K562 (cell line): ENCODE measurements around the gene ZNF862. TPM values are rescaled to one million over a fixed set of nuclear protein-coding genes. Genes with fewer than 3 reads are reported as not detected.

Experiments
- ATF7 ChIP-seq: fragments of 450-650 bp; IDR thresholded peaks from 2 replicates; pipeline ENCODE4 v1.7.1; 2014; ENCODE audit warnings: mild to moderate bottlenecking, moderate library complexity
- BCL6 ChIP-seq: fragments of 250-450 bp; sonication (Bioruptor Pico); IDR thresholded peaks from 2 replicates; pipeline ENCODE4 v1.4.0; 2020
- CHD1 ChIP-seq: fragments of 200-600 bp; sonication (generic); IDR thresholded peaks from one replicate; pipeline ENCODE4 v1.6.1; 2012; ENCODE audit warnings: mild to moderate bottlenecking, moderate library complexity, low read length, inconsistent platforms
- FOXK1 ChIP-seq: sonication (generic); formaldehyde crosslinking; IDR thresholded peaks from 2 replicates; pipeline ENCODE4 v1.8.0; 2022; ENCODE audit warnings: missing genetic modification reagents, mild to moderate bottlenecking, borderline replicate concordance
- GABPB1 ChIP-seq: sonication (generic); formaldehyde crosslinking; IDR thresholded peaks from 2 replicates; pipeline ENCODE4 v1.8.0; 2022; ENCODE audit warnings: mild to moderate bottlenecking, missing genetic modification reagents
- KDM4B ChIP-seq, 2 experiments: fragments of 450-650 bp in 1 of 2; sonication (generic) in 1 of 2; IDR thresholded peaks; 2 replicates each; pipeline ENCODE4 v1.6.1; 2016 to 2017; ENCODE audit warnings: borderline replicate concordance in 2 of 2, antibody characterized with exemption in 1 of 2, low read depth in 1 of 2, mild to moderate bottlenecking in 1 of 2
- MED1 ChIP-seq: sonication (generic); formaldehyde crosslinking; IDR thresholded peaks from 2 replicates; pipeline ENCODE4 v1.8.1; 2023; ENCODE audit warnings: missing genetic modification reagents, borderline replicate concordance
- TAF15 ChIP-seq: fragments of 200-400 bp; formaldehyde crosslinking; IDR thresholded peaks from 2 replicates; pipeline ENCODE4 v1.6.1; 2017; ENCODE audit warnings: mild to moderate bottlenecking, low read depth, low read length, moderate library complexity
- XRCC4 ChIP-seq: IDR thresholded peaks from one replicate; pipeline ENCODE4 v1.6.1; 2011; ENCODE audit not compliant: insufficient read depth, insufficient read length; ENCODE audit errors: extremely low read depth
- ZKSCAN1 ChIP-seq: fragments of 150-350 bp; IDR thresholded peaks from 2 replicates; pipeline ENCODE4 v1.6.1; 2016; ENCODE audit warnings: low read depth, low read length
- ZNF124 ChIP-seq: sonication (generic); formaldehyde crosslinking; IDR thresholded peaks from 2 replicates; pipeline ENCODE4 v1.8.1; 2022; ENCODE audit warnings: missing genetic modification reagents
- ZNF41 ChIP-seq: fragments of 250-450 bp; sonication (Bioruptor Pico); conservative IDR thresholded peaks from 2 replicates; pipeline ENCODE4 v1.4.0; 2020; ENCODE audit warnings: mild to moderate bottlenecking
- polyA plus RNA-seq, 8 experiments: library from polyadenylated mRNA; depleted of rRNA in 4 of 8; stranded (reverse) in 5 of 8; unstranded in 3 of 8; fragments of >200 nt; fragmentation: Nextera tagmentation in 2 of 8; fragmentation: Illumina TruSeq in 1 of 8; extraction: Ambion mirVana in 2 of 8; extraction: Trizol in 1 of 8; gene quantifications; 2 replicates each; pipeline versions ENCODE4 v1.2.1 to v1.2.3, GENCODE V29; 2011 to 2014; ENCODE audit warnings: inconsistent platforms in 1 of 8, missing spikeins in 1 of 8
- total RNA-seq, 7 experiments: library from RNA; depleted of rRNA in 6 of 7; stranded (reverse); fragments of >200 nt in 6 of 7; fragmentation: Illumina TruSeq in 2 of 7; extraction: Trizol in 2 of 7; gene quantifications; 2 replicates each; pipeline versions ENCODE4 v1.2.1 to v1.2.3, GENCODE V29; 2011 to 2021; ENCODE audit warnings: low replicate concordance in 1 of 7
- TF ChIP-seq, protein P1 (sequence below): sonication (generic); formaldehyde crosslinking; IDR thresholded peaks from 2 replicates; pipeline ENCODE4 v1.8.0; 2023; ENCODE audit warnings: mild to moderate bottlenecking, missing genetic modification reagents
- TF ChIP-seq, protein P2 (sequence below): fragments of 250-450 bp; sonication (Bioruptor Pico); IDR thresholded peaks from 2 replicates; pipeline ENCODE4 v1.8.0; 2021; ENCODE audit warnings: moderate library complexity, mild to moderate bottlenecking, inconsistent platforms
- TF ChIP-seq, protein P3 (sequence below): fragments of 150-350 bp; IDR thresholded peaks from 2 replicates; pipeline ENCODE4 v1.6.1; 2014; ENCODE audit warnings: low read depth, mild to moderate bottlenecking, low read length, borderline replicate concordance

ZNF862 gene
- total and polyA plus RNA-seq, 9 of the 15 experiments (the other 6 are each of a cell fraction or from before 2014, with no cell fraction given): 1.1 to 3.9 (median 2.6) TPM

DNA sequence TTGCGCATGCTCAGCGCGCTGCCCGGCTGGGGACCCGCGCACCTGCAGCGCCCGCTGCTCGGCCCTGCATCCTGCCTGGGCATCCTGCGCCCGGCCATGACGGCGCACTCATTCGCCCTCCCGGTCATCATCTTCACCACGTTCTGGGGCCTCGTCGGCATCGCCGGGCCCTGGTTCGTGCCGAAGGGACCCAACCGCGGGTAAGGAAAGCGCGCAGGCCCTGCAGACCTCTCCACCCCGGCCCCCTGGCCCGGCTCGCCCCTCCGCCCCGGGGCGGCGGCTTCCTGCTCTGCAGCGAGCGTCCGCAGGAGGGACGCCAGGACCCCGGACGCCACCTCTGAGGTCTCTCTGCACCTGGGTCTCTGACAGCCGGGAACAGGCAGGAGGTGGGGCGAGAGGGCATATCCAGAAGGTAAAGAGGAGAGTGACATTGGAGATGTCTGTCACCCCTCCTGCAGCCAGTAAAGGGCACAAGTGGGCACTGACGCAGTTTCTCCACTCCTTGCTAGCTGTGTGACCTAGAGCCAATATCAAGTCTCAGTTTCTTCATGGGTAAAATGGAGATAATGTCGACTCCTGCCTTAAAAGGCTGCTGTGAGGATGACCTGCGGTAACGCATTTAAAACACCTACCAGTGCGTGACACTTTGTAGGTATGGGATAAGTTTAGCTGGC is 35.9 kb downstream of the ZNF862 start (continued):
- no peak for TF ChIP-seq ZNF124 (CRISPR knock-in tag)
- 0 out of 2 replicates have a peak, but pooled peaks have one; percentile 58 for TF ChIP-seq FOXK1 (CRISPR knock-in tag)
- peak; percentile 21 for TF ChIP-seq CHD1
- TF ChIP-seq, protein P1, sequence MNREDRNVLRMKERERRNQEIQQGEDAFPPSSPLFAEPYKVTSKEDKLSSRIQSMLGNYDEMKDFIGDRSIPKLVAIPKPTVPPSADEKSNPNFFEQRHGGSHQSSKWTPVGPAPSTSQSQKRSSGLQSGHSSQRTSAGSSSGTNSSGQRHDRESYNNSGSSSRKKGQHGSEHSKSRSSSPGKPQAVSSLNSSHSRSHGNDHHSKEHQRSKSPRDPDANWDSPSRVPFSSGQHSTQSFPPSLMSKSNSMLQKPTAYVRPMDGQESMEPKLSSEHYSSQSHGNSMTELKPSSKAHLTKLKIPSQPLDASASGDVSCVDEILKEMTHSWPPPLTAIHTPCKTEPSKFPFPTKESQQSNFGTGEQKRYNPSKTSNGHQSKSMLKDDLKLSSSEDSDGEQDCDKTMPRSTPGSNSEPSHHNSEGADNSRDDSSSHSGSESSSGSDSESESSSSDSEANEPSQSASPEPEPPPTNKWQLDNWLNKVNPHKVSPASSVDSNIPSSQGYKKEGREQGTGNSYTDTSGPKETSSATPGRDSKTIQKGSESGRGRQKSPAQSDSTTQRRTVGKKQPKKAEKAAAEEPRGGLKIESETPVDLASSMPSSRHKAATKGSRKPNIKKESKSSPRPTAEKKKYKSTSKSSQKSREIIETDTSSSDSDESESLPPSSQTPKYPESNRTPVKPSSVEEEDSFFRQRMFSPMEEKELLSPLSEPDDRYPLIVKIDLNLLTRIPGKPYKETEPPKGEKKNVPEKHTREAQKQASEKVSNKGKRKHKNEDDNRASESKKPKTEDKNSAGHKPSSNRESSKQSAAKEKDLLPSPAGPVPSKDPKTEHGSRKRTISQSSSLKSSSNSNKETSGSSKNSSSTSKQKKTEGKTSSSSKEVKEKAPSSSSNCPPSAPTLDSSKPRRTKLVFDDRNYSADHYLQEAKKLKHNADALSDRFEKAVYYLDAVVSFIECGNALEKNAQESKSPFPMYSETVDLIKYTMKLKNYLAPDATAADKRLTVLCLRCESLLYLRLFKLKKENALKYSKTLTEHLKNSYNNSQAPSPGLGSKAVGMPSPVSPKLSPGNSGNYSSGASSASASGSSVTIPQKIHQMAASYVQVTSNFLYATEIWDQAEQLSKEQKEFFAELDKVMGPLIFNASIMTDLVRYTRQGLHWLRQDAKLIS: 0 out of 2 replicates have a peak, but pooled peaks have one; percentile 15
- TF ChIP-seq MED1 (CRISPR knock-in tag): no peak
- TF ChIP-seq XRCC4: no peak
- TF ChIP-seq, protein P2, sequence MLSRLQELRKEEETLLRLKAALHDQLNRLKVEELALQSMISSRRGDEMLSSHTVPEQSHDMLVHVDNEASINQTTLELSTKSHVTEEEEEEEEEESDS (CRISPR knock-in tag): no peak
- TF ChIP-seq, protein P3, sequence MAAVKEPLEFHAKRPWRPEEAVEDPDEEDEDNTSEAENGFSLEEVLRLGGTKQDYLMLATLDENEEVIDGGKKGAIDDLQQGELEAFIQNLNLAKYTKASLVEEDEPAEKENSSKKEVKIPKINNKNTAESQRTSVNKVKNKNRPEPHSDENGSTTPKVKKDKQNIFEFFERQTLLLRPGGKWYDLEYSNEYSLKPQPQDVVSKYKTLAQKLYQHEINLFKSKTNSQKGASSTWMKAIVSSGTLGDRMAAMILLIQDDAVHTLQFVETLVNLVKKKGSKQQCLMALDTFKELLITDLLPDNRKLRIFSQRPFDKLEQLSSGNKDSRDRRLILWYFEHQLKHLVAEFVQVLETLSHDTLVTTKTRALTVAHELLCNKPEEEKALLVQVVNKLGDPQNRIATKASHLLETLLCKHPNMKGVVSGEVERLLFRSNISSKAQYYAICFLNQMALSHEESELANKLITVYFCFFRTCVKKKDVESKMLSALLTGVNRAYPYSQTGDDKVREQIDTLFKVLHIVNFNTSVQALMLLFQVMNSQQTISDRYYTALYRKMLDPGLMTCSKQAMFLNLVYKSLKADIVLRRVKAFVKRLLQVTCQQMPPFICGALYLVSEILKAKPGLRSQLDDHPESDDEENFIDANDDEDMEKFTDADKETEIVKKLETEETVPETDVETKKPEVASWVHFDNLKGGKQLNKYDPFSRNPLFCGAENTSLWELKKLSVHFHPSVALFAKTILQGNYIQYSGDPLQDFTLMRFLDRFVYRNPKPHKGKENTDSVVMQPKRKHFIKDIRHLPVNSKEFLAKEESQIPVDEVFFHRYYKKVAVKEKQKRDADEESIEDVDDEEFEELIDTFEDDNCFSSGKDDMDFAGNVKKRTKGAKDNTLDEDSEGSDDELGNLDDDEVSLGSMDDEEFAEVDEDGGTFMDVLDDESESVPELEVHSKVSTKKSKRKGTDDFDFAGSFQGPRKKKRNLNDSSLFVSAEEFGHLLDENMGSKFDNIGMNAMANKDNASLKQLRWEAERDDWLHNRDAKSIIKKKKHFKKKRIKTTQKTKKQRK: no peak
- no peak for TF ChIP-seq ZNF41 (CRISPR knock-in tag)
- peak; percentile 51; the same call in 1 of the 2 replicates for TF ChIP-seq ZKSCAN1
- no peak for TF ChIP-seq BCL6 (CRISPR knock-in tag)
- 0 out of 2 replicates have a peak, but pooled peaks have one; percentile 35 for TF ChIP-seq ATF7
- TF ChIP-seq GABPB1 (CRISPR knock-in tag): peak; percentile 43; the same call in 1 of the 2 replicates
- 0 out of 4 replicates have a peak, but pooled peaks of 1 of the 2 experiments have one; percentile 40 for TF ChIP-seq KDM4B (IDR thresholded peaks at IDR 0.05; ENCODE audit: borderline replicate concordance in 2 of 2, low read depth in 1 of 2)
- no peak for TF ChIP-seq TAF15
